Activated CD8-positive, alpha-beta T cell treated with anti-CD3 and anti-CD28 coated beads for 36 hours (primary cell): ENCODE results near the gene COL8A2. TPM values are rescaled to one million over a fixed set of nuclear protein-coding genes. Genes with fewer than 3 reads are reported as not detected.

Experiments
- ATAC-seq: fragments of 200-7000 bp; cut with Tn5 transposase; one replicate; pipeline ENCODE4 v1.10.0; 2021; ENCODE audit warnings: mild to moderate bottlenecking, moderate library complexity
- CTCF ChIA-PET: fragments of 350-600 bp; sonication (Branson Sonifier 250); formaldehyde crosslinking; loops from one replicate; lab custom pipeline; 2021; ENCODE audit warnings: antibody characterized with exemption; lab: Charles Lee
- POLR2A ChIA-PET: fragments of 350-600 bp; sonication (Branson Sonifier 250); formaldehyde crosslinking; loops from one replicate; lab custom pipeline; 2021; ENCODE audit warnings: antibody characterized with exemption; lab: Charles Lee
- DNase-seq: peaks from one replicate; pipeline ENCODE4 v3.0.0-alpha.2; 2020
- H3K27ac Mint-ChIP-seq: one replicate; pipeline ENCODE4 v1.8.0; 2021; ENCODE audit warnings: mild to moderate bottlenecking, mixed read lengths
- H3K27me3 Mint-ChIP-seq: one replicate; pipeline ENCODE4 v1.8.0; 2021; ENCODE audit warnings: mixed read lengths
- H3K36me3 Mint-ChIP-seq: one replicate; pipeline ENCODE4 v1.8.0; 2021; ENCODE audit warnings: low read depth, mixed read lengths
- H3K4me1 Mint-ChIP-seq: one replicate; pipeline ENCODE4 v1.8.0; 2021; ENCODE audit warnings: low read depth, mixed read lengths
- H3K4me3 Mint-ChIP-seq: one replicate; pipeline ENCODE4 v1.8.0; 2021; ENCODE audit warnings: mild to moderate bottlenecking, moderate library complexity, mixed read lengths
- H3K9me3 Mint-ChIP-seq: one replicate; pipeline ENCODE4 v1.8.0; 2021; ENCODE audit warnings: mixed read lengths
- intact Hi-C: fragments of 100-400 bp; cut with micrococcal nuclease; formaldehyde crosslinking; loops from one replicate; pipeline ENCODE4 v1.10.0; 2022
- total RNA-seq, 2 experiments: library from RNA; stranded (reverse); gene quantifications; one replicate each; pipeline ENCODE4 v1.2.3, GENCODE V29; 2021
- TF ChIP-seq, protein P1 (sequence below): fragments of 200-600 bp; IDR thresholded peaks from one replicate; pipeline ENCODE4 v1.8.0; 2022; ENCODE audit warnings: antibody characterized with exemption, mild to moderate bottlenecking

COL8A2 gene
- total RNA-seq, 2 experiments from 2014 or later, result 0.83 to 0.85 TPM

DNA sequence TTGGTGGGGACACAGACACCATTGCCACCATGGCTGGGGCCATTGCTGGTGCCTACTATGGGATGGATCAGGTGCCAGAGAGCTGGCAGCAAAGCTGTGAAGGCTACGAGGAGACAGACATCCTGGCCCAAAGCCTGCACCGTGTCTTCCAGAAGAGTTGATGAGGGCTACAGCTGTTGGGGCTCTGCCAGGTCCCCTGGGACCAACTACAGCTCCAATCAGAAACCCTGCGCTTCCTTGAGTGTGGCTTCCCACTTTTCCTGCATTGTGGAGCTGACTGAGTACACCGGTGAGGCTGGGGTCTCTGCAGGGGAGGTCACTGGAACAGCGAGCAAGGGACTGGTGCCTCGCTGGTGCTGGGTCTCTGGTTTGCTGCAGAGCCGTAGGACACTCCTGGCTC, 31.8 kb downstream of the COL8A2 start:
- Mint-ChIP-seq H3K27ac (no peak overlapping the region), H3K4me1 (peaks cover 10% of the 10 kb centered on the region), H3K36me3 (peaks cover 22% of the 10 kb centered on the region), H3K27me3 (no peaks in the 10 kb centered on the region), H3K9me3 (no peaks in the 10 kb centered on the region), H3K4me3 (no peak overlapping the region)
- no peak for ATAC-seq
- no peak for DNase-seq
- CTCF ChIA-PET, result interaction anchor here (1.6 to 6.9 kb wide), 4 partner anchors 41 to 207 kb away, joined by 5 to 71 read pairs (median 7); partner anchors contain the start of gene TRAPPC3
- TF ChIP-seq, protein P1, sequence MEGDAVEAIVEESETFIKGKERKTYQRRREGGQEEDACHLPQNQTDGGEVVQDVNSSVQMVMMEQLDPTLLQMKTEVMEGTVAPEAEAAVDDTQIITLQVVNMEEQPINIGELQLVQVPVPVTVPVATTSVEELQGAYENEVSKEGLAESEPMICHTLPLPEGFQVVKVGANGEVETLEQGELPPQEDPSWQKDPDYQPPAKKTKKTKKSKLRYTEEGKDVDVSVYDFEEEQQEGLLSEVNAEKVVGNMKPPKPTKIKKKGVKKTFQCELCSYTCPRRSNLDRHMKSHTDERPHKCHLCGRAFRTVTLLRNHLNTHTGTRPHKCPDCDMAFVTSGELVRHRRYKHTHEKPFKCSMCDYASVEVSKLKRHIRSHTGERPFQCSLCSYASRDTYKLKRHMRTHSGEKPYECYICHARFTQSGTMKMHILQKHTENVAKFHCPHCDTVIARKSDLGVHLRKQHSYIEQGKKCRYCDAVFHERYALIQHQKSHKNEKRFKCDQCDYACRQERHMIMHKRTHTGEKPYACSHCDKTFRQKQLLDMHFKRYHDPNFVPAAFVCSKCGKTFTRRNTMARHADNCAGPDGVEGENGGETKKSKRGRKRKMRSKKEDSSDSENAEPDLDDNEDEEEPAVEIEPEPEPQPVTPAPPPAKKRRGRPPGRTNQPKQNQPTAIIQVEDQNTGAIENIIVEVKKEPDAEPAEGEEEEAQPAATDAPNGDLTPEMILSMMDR, result no peak
- intact Hi-C loops, result loop anchor here (10.0 kb wide), 1 partner anchor 192 kb away; no protein-coding TSS in a partner anchor
- POLR2A ChIA-PET, result no interaction called here

DNA sequence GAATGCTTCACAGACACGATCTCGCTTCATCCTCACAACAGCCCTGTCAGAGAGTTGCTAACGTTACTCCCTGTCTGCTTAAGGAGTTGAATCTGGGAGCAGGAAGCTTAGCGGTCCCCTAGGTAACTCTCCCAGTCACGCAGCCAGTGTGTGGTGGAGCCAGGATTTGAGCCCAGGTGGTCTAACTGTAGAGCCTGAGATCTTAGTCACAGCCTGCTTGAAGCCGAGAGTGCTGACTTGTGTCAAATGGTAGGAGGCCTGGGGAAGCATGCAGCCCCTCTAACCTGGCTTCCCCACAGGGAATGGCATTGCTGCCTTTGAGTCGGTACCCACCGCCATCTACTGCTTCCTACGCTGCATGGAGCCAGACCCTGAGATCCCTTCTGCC, 32.2 kb downstream of the COL8A2 start:
- H3K9me3 Mint-ChIP-seq, result no peaks in the 10 kb centered on the region
- intact Hi-C loops, result loop anchor here (10.0 kb wide), 1 partner anchor 192 kb away; no protein-coding TSS in a partner anchor
- no peaks in the 10 kb centered on the region for H3K27me3 Mint-ChIP-seq
- peaks cover 22% of the 10 kb centered on the region for H3K36me3 Mint-ChIP-seq
- TF ChIP-seq, protein P1, result no peak
- H3K27ac Mint-ChIP-seq, result no peak overlapping the region
- H3K4me3 Mint-ChIP-seq, result no peak overlapping the region
- POLR2A ChIA-PET, result interaction anchor here (1.0 kb wide), 1 partner anchor 26 kb away, joined by 3 read pairs; no protein-coding TSS in a partner anchor
- ATAC-seq (no peak), DNase-seq (no peak)
- peaks cover 10% of the 10 kb centered on the region for H3K4me1 Mint-ChIP-seq
- CTCF ChIA-PET, result interaction anchor here (1.6 to 6.9 kb wide), 4 partner anchors 41 to 207 kb away, joined by 5 to 71 read pairs (median 7); partner anchors contain the start of gene TRAPPC3

DNA sequence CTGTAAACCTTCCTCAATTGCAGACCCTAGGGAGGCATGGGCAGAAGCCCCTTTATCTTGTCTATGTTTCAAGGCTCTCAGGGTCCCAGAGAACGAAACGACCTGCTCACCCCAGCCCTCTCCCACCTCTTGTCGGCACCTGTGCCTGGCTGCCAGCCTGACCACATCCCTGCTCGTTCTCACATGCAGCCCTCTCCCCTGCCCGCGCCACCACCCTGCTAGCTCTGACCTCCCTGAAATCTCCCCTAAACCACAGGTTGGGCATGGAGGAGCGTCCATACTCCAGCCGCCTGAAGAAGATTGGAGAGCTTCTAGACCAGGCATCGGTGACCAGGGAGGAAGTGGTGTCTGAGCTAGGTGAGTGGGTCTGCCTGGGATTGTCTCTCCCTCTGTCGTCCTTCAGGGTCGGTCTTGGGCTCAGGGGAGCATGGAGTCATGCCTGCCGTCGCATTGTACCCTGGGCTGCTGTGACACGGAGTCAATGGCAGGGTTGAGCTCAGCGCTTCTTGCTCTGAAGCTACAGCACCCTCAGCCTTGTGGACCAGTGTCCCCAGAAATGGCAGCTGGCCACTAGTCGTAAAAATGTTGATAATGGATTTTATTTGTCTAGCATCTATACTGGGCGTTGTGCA, 32.7 kb downstream of the COL8A2 start:
- Mint-ChIP-seq H3K4me3 (no peak overlapping the region), H3K27me3 (no peaks in the 10 kb centered on the region), H3K36me3 (peaks cover 22% of the 10 kb centered on the region), H3K9me3 (no peaks in the 10 kb centered on the region), H3K27ac (no peak overlapping the region), H3K4me1 (peaks cover 10% of the 10 kb centered on the region)
- TF ChIP-seq, protein P1, result no peak
- CTCF ChIA-PET, result interaction anchor here (1.6 to 6.9 kb wide), 4 partner anchors 41 to 207 kb away, joined by 5 to 71 read pairs (median 7); partner anchors contain the start of gene TRAPPC3
- ATAC-seq, result no peak
- POLR2A ChIA-PET, result interaction anchor here (1.0 kb wide), 1 partner anchor 27 kb away, joined by 3 read pairs; no protein-coding TSS in a partner anchor
- no peak for DNase-seq
- intact Hi-C loops, result loop anchor here (10.0 kb wide), 1 partner anchor 193 kb away; no protein-coding TSS in a partner anchor

DNA sequence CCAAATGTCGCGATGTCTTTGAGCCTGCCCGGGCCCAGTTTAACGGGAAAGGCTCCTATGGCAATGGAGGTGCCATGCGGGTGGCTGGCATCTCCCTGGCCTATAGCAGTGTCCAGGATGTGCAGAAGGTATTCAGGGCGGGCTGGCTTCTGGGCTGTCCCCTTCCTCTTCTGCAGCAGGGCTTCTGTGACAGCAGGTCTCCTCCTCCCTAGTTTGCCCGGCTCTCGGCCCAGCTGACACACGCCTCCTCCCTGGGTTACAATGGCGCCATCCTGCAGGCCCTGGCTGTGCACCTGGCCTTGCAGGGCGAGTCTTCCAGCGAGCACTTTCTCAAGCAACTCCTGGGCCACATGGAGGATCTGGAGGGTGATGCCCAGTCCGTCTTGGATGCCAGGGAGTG, 33.3 kb downstream of the COL8A2 start:
- peaks cover 10% of the 10 kb centered on the region for H3K4me1 Mint-ChIP-seq
- intact Hi-C loops, result loop anchor here (10.0 kb wide), 1 partner anchor 193 kb away; no protein-coding TSS in a partner anchor
- POLR2A ChIA-PET, result no interaction called here
- no peak for DNase-seq
- no peak for ATAC-seq
- H3K36me3 Mint-ChIP-seq, result peaks cover 22% of the 10 kb centered on the region
- H3K4me3 Mint-ChIP-seq, result no peak overlapping the region
- H3K9me3 Mint-ChIP-seq, result no peaks in the 10 kb centered on the region
- H3K27me3 Mint-ChIP-seq, result peaks cover 2% of the 10 kb centered on the region
- TF ChIP-seq, protein P1, result no peak
- no peak overlapping the region for H3K27ac Mint-ChIP-seq
- CTCF ChIA-PET, result interaction anchor here (1.6 to 2.1 kb wide), 3 partner anchors 57 to 208 kb away, joined by 5 to 7 read pairs (median 7); partner anchors contain the start of gene TRAPPC3

DNA sequence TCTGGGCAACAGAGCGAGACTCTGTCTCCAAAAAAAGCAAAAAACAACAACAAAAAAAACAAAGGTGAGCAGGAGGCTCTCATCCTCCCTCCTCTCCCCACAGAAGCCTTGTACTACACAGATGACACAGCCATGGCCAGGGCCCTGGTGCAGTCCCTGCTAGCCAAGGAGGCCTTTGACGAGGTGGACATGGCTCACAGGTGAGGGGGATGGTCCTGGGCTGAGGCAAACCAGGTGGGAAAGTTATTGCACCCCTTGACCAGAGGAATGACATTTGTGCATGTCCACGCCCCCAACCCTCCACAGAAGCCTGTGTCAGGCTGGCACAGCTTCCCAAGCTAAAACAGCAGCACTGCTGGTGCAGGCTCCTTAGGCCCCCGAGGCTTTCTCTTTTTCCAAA, 33.9 kb downstream of the COL8A2 start:
- Mint-ChIP-seq H3K36me3 (peaks cover 22% of the 10 kb centered on the region), H3K4me3 (no peak overlapping the region)
- POLR2A ChIA-PET, result no interaction called here

More for the DNA sequence above, 33.9 kb downstream of the COL8A2 start:
- peaks cover 10% of the 10 kb centered on the region for H3K4me1 Mint-ChIP-seq
- CTCF ChIA-PET, result interaction anchor here (2.6 kb wide), 1 partner anchor 44 kb away, joined by 13 read pairs; no protein-coding TSS in a partner anchor
- H3K27ac Mint-ChIP-seq, result no peak overlapping the region
- intact Hi-C loops, result loop anchor here (10.0 kb wide), 1 partner anchor 194 kb away; no protein-coding TSS in a partner anchor
- peaks cover 2% of the 10 kb centered on the region for H3K27me3 Mint-ChIP-seq
- no peak for DNase-seq
- TF ChIP-seq, protein P1, result no peak
- no peak for ATAC-seq
- H3K9me3 Mint-ChIP-seq, result no peaks in the 10 kb centered on the region
